ENCODE results near the gene CUL1. TPM values are rescaled to one million over a fixed set of nuclear protein-coding genes. Genes with fewer than 3 reads are reported as not detected.
A peak's percentile ranks its signal among the peaks of the same experiment; 100 is the strongest.

Gene CUL1
- total RNA-seq, 2 donors from 2014 or later, result 35.0 to 42.1 TPM

DNA sequence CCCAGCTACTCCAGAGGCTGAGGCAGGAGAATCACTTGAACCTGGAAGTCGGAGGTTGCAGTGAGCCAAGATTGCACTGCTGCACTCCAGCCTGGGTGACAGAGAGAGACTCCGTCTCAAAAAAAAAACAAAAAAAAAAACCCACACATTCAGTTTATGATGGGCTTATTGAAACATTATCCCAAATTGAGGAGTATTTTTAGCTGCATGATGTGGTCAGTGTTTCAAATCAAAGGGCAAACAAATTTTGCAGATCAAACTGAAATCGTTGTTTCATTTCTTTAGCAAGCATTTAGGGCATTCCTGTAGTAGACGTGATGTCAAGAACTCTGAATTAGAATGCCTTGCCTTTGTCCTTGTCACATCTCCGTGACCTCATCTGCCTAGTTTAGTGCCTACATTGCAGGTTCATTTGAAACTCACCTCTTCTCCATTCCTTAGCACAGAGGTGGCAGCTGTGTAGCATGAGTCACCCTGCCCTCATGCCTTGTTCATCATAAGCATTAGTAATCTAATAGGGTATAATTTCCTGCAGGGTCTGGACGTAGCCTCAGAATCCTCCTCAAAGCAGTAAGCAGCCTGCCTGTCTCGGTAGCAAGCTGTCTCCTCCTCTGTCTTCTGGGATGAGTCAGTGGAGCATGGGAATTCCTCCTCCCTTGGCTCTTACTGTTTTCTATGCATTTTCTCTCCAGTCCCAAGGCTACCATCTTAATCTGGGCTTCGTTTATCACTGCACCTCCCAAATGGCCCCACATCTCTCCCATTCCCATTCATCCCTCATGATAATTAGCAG is 73.8 kb downstream of the CUL1 start:
- Mint-ChIP-seq H3K9me3 (no peaks in the 10 kb centered on the region), H3K4me3 (no peak overlapping the region), H3K27ac (peak overlapping the region; percentile 57), H3K36me3 (ENCODE audit: low read depth) (peaks cover 31% of the 10 kb centered on the region), H3K4me1 (peaks cover 15% of the 10 kb centered on the region), H3K27me3 (ENCODE audit: insufficient read depth) (no peaks in the 10 kb centered on the region)
- H3K9me3 ChIP-seq (ENCODE audit: control insufficient read depth, low read length), result no peaks in the 10 kb centered on the region
- H3K27me3 ChIP-seq (ENCODE audit: control insufficient read depth, insufficient read depth, low read length, poor library complexity, severe bottlenecking), result no peaks in the 10 kb centered on the region
- TF ChIP-seq, protein P1, sequence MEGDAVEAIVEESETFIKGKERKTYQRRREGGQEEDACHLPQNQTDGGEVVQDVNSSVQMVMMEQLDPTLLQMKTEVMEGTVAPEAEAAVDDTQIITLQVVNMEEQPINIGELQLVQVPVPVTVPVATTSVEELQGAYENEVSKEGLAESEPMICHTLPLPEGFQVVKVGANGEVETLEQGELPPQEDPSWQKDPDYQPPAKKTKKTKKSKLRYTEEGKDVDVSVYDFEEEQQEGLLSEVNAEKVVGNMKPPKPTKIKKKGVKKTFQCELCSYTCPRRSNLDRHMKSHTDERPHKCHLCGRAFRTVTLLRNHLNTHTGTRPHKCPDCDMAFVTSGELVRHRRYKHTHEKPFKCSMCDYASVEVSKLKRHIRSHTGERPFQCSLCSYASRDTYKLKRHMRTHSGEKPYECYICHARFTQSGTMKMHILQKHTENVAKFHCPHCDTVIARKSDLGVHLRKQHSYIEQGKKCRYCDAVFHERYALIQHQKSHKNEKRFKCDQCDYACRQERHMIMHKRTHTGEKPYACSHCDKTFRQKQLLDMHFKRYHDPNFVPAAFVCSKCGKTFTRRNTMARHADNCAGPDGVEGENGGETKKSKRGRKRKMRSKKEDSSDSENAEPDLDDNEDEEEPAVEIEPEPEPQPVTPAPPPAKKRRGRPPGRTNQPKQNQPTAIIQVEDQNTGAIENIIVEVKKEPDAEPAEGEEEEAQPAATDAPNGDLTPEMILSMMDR (conservative IDR thresholded peaks at IDR 0.05), result no peak
- 78 to 84% methylated on average over 7 of the region's 8 CpGs for WGBS, 2 experiments (ENCODE audit: insufficient coverage in 1 of 2, insufficient read length in 1 of 2)
- peaks cover 50% of the 10 kb centered on the region for H3K36me3 ChIP-seq (ENCODE audit: control insufficient read depth, insufficient read depth, low read length)
- no peaks in the 10 kb centered on the region for H3K4me1 ChIP-seq (ENCODE audit: control insufficient read depth, insufficient read depth, low read length)
- H3K4me3 ChIP-seq (ENCODE audit: low read length), result no peak overlapping the region
- no peak overlapping the region for H3K27ac ChIP-seq (ENCODE audit: low read depth, low read length)
- DNase-seq, result no peak
- no peak overlapping the region for H3K9ac ChIP-seq (ENCODE audit: extremely low read depth, low read length, poor library complexity, severe bottlenecking)

DNA sequence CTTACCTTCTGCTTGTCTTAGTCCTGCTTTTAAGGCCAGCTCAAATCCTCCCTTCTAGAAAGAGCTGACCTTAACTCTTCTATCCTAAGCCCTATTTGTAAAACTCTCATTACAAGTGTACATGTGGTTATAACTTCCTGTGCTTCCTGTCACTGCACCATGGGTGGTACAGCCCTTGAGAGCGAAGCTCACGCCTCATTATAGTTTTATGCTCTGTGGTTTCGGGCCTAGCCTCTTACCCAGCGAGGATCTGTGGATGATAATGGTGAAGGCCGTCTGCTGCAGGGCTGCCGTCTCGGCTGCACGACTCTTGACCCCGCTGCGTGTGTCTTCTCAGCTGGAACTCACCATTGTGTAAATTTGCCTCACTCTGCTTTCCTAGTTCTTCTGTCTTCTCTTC is 74.6 kb downstream of the CUL1 start:
- H3K27ac Mint-ChIP-seq, result peak overlapping the region; percentile 57
- DNase-seq, result peak; percentile 68
- no peaks in the 10 kb centered on the region for H3K27me3 Mint-ChIP-seq (ENCODE audit: insufficient read depth)
- peaks cover 24% of the 10 kb centered on the region for H3K36me3 Mint-ChIP-seq (ENCODE audit: low read depth)
- peaks cover 43% of the 10 kb centered on the region for H3K36me3 ChIP-seq (ENCODE audit: control insufficient read depth, insufficient read depth, low read length)
- H3K9me3 ChIP-seq (ENCODE audit: control insufficient read depth, low read length), result no peaks in the 10 kb centered on the region
- TF ChIP-seq, protein P1 (conservative IDR thresholded peaks at IDR 0.05), result no peak
- H3K4me3 Mint-ChIP-seq, result no peak overlapping the region
- 62 to 78% methylated on average over 9 to 10 of the region's 10 CpGs for WGBS, 2 experiments (ENCODE audit: insufficient coverage in 1 of 2, insufficient read length in 1 of 2)
- peaks cover 15% of the 10 kb centered on the region for H3K4me1 Mint-ChIP-seq
- H3K9ac ChIP-seq (ENCODE audit: extremely low read depth, low read length, poor library complexity, severe bottlenecking), result no peak overlapping the region
- H3K9me3 Mint-ChIP-seq, result no peaks in the 10 kb centered on the region
- H3K4me3 ChIP-seq (ENCODE audit: low read length), result no peak overlapping the region
- H3K4me1 ChIP-seq (ENCODE audit: control insufficient read depth, insufficient read depth, low read length), result no peaks in the 10 kb centered on the region
- H3K27ac ChIP-seq (ENCODE audit: low read depth, low read length), result peak overlapping the region; percentile 24
- H3K27me3 ChIP-seq (ENCODE audit: control insufficient read depth, insufficient read depth, low read length, poor library complexity, severe bottlenecking), result no peaks in the 10 kb centered on the region

- H3K36me3 Mint-ChIP-seq (ENCODE audit: low read depth), result peaks cover 22% of the 10 kb centered on the region
- H3K9me3 Mint-ChIP-seq, result no peaks in the 10 kb centered on the region
- Histone ChIP-seq H3K36me3 (ENCODE audit: control insufficient read depth, insufficient read depth, low read length) (peaks cover 40% of the 10 kb centered on the region), H3K9me3 (ENCODE audit: control insufficient read depth, low read length) (no peaks in the 10 kb centered on the region), H3K4me3 (ENCODE audit: low read length) (no peak overlapping the region), H3K9ac (ENCODE audit: extremely low read depth, low read length, poor library complexity, severe bottlenecking) (no peak overlapping the region), H3K4me1 (ENCODE audit: control insufficient read depth, insufficient read depth, low read length) (no peaks in the 10 kb centered on the region), H3K27ac (ENCODE audit: low read depth, low read length) (no peak overlapping the region), H3K27me3 (ENCODE audit: control insufficient read depth, insufficient read depth, low read length, poor library complexity, severe bottlenecking) (no peaks in the 10 kb centered on the region)
- no peaks in the 10 kb centered on the region for H3K27me3 Mint-ChIP-seq (ENCODE audit: insufficient read depth)
- peaks cover 15% of the 10 kb centered on the region for H3K4me1 Mint-ChIP-seq
- DNase-seq, result no peak
- WGBS, 2 experiments (ENCODE audit: insufficient coverage in 1 of 2, insufficient read length in 1 of 2), result 94 to 100% methylated on average over 1 of the region's 1 CpG
- H3K4me3 Mint-ChIP-seq, result no peak overlapping the region
- no peak overlapping the region for H3K27ac Mint-ChIP-seq
- TF ChIP-seq, protein P1 (conservative IDR thresholded peaks at IDR 0.05), result no peak
These were observed 75.8 kb downstream of the CUL1 start for GRCh38 chr7:148774471-148774870.
